Mesendoderm (in vitro differentiated cells): ENCODE data around the gene DOLPP1.

Experiments used
- DNase-seq: peaks from one replicate; pipeline ENCODE4 v3.0.0; 2013
- H2AK5ac ChIP-seq: 2 replicates; pipeline ENCODE4 v1.6.1; 2013; ENCODE audit warnings: low read length, inconsistent platforms
- H2BK120ac ChIP-seq: 2 replicates; pipeline ENCODE4 v1.6.1; 2013; ENCODE audit warnings: low read depth, mild to moderate bottlenecking, low read length, moderate library complexity, mixed read lengths
- H2BK15ac ChIP-seq: replicated peaks from 2 replicates; pipeline ENCODE4 v1.6.1; 2013; ENCODE audit warnings: low read depth, mild to moderate bottlenecking, moderate library complexity
- H2BK5ac ChIP-seq: 2 replicates; pipeline ENCODE4 v1.6.1; 2013; ENCODE audit warnings: low read length, inconsistent platforms
- H3K18ac ChIP-seq: 2 replicates; pipeline ENCODE4 v1.6.1; 2013; ENCODE audit warnings: mild to moderate bottlenecking, low read length, mixed read lengths
- H3K23ac ChIP-seq: one replicate; pipeline ENCODE4 v1.6.1; 2013; ENCODE audit warnings: low read length
- H3K27ac ChIP-seq: 2 replicates; pipeline ENCODE4 v1.5.1; 2013; ENCODE audit warnings: low read depth, mild to moderate bottlenecking, inconsistent platforms, low read length, moderate library complexity
- H3K27me3 ChIP-seq: 2 replicates; pipeline ENCODE4 v1.6.1; 2013; ENCODE audit warnings: low read length, control low read depth, mild to moderate bottlenecking, inconsistent platforms; ENCODE audit not compliant: insufficient read depth, poor library complexity
- H3K36me3 ChIP-seq: 2 replicates; pipeline ENCODE4 v1.6.1; 2013; ENCODE audit warnings: low read length, inconsistent platforms; ENCODE audit not compliant: control insufficient read depth, insufficient read depth
- H3K4ac ChIP-seq: one replicate; pipeline ENCODE4 v1.6.1; 2013; ENCODE audit warnings: low read depth, mild to moderate bottlenecking, low read length, moderate library complexity
- H3K4me1 ChIP-seq: 2 replicates; pipeline ENCODE4 v1.6.1; 2013; ENCODE audit warnings: low read depth, low read length, inconsistent platforms; ENCODE audit not compliant: control insufficient read depth
- H3K4me2 ChIP-seq: 2 replicates; pipeline ENCODE4 v1.6.1; 2013; ENCODE audit warnings: low read length
- H3K4me3 ChIP-seq: 2 replicates; pipeline ENCODE4 v1.5.1; 2013; ENCODE audit warnings: mild to moderate bottlenecking, low read length
- H3K56ac ChIP-seq: one replicate; pipeline ENCODE4 v1.6.1; 2013; ENCODE audit warnings: low read length
- H3K79me1 ChIP-seq: 2 replicates; pipeline ENCODE4 v1.6.1; 2013; ENCODE audit warnings: low read length, inconsistent platforms
- H3K79me2 ChIP-seq: 2 replicates; pipeline ENCODE4 v1.6.1; 2013; ENCODE audit warnings: mild to moderate bottlenecking, low read length; ENCODE audit not compliant: control insufficient read depth, insufficient read depth
- H3K9ac ChIP-seq: 2 replicates; pipeline ENCODE4 v1.6.1; 2013; ENCODE audit warnings: low read length, inconsistent platforms
- H4K5ac ChIP-seq: one replicate; pipeline ENCODE4 v1.6.1; 2013; ENCODE audit warnings: low read length
- H4K8ac ChIP-seq: one replicate; pipeline ENCODE4 v1.6.1; 2013; ENCODE audit warnings: low read depth, mild to moderate bottlenecking, control low read depth, low read length, moderate library complexity
- WGBS: extraction: QIAGEN DNeasy Blood & Tissue Kit; methylation state at CpG from one replicate; pipeline ENCODE4 v1.1.7; 2013; ENCODE audit warnings: low lambda C conversion rate, missing lambda C conversion rate; ENCODE audit not compliant: insufficient coverage; ENCODE audit errors: extremely low coverage; 5-methylcytosine and 5-hydroxymethylcytosine counted together

DOLPP1 gene

GRCh38 chr9:129059796-129060785 is 20.8 kb upstream of the DOLPP1 start:
- Histone ChIP-seq H3K36me3 (no peaks in the 10 kb centered on the region), H3K23ac (no peak overlapping the region), H4K8ac (no peak overlapping the region), H3K4ac (no peak overlapping the region), H3K79me2 (no peaks in the 10 kb centered on the region), H3K4me2 (no peak overlapping the region), H2AK5ac (no peak overlapping the region), H3K4me3 (no peak overlapping the region), H2BK5ac (no peak overlapping the region), H3K4me1 (no peaks in the 10 kb centered on the region), H3K9ac (no peak overlapping the region), H3K27ac (no peak overlapping the region), H4K5ac (no peak overlapping the region), H3K27me3 (no peaks in the 10 kb centered on the region), H3K18ac (no peak overlapping the region), H3K56ac (no peak overlapping the region), H2BK120ac (no peak overlapping the region), H2BK15ac (no peak overlapping the region), H3K79me1 (no peaks in the 10 kb centered on the region)
- no peak for DNase-seq
- WGBS = no CpG with 5 or more reads among the region's 37 CpGs

- Histone ChIP-seq H3K36me3 (no peaks in the 10 kb centered on the region), H4K8ac (no peak overlapping the region), H3K4me1 (no peaks in the 10 kb centered on the region), H2BK120ac (no peak overlapping the region), H2BK5ac (no peak overlapping the region), H3K23ac (no peak overlapping the region), H4K5ac (no peak overlapping the region), H3K9ac (no peak overlapping the region), H3K4me2 (no peak overlapping the region), H3K4me3 (no peak overlapping the region), H3K27me3 (no peaks in the 10 kb centered on the region), H3K27ac (no peak overlapping the region), H3K4ac (no peak overlapping the region), H3K18ac (no peak overlapping the region), H2BK15ac (no peak overlapping the region), H2AK5ac (no peak overlapping the region), H3K79me1 (no peaks in the 10 kb centered on the region), H3K79me2 (no peaks in the 10 kb centered on the region), H3K56ac (no peak overlapping the region)
- no peak for DNase-seq
- no CpG with 5 or more reads among the region's 12 CpGs for WGBS
These were observed 19.9 kb upstream of the DOLPP1 start for GRCh38 chr9:129060991-129061390.

- H3K4me3 ChIP-seq = no peak overlapping the region
- no CpG with 5 or more reads among the region's 9 CpGs for WGBS
- no peaks in the 10 kb centered on the region for H3K27me3 ChIP-seq
- no peak overlapping the region for H3K56ac ChIP-seq
- H3K79me2 ChIP-seq = no peaks in the 10 kb centered on the region
- no peak overlapping the region for H2BK120ac ChIP-seq
- DNase-seq = no peak
- H3K4me1 ChIP-seq = no peaks in the 10 kb centered on the region
- no peaks in the 10 kb centered on the region for H3K36me3 ChIP-seq
- no peaks in the 10 kb centered on the region for H3K79me1 ChIP-seq
- no peak overlapping the region for H2BK5ac ChIP-seq
- H3K27ac ChIP-seq = no peak overlapping the region
- H2BK15ac ChIP-seq = no peak overlapping the region
- H3K4me2 ChIP-seq = no peak overlapping the region
- H3K18ac ChIP-seq = no peak overlapping the region
- no peak overlapping the region for H2AK5ac ChIP-seq
- H4K5ac ChIP-seq = no peak overlapping the region
- H3K23ac ChIP-seq = no peak overlapping the region
- no peak overlapping the region for H4K8ac ChIP-seq
- H3K9ac ChIP-seq = no peak overlapping the region
- no peak overlapping the region for H3K4ac ChIP-seq
These were observed 17.9 kb upstream of the DOLPP1 start for GRCh38 chr9:129063061-129063460.

- H3K27me3 ChIP-seq = no peaks in the 10 kb centered on the region
- H2BK120ac ChIP-seq = no peak overlapping the region
- H4K5ac ChIP-seq = no peak overlapping the region
- no peaks in the 10 kb centered on the region for H3K36me3 ChIP-seq
- no peak overlapping the region for H3K18ac ChIP-seq
- no peak overlapping the region for H3K4me2 ChIP-seq
- WGBS = no CpG with 5 or more reads among the region's 8 CpGs
- no peak overlapping the region for H2BK5ac ChIP-seq
- DNase-seq = no peak
- no peak overlapping the region for H3K56ac ChIP-seq
- no peak overlapping the region for H3K9ac ChIP-seq
- no peaks in the 10 kb centered on the region for H3K4me1 ChIP-seq
- no peaks in the 10 kb centered on the region for H3K79me2 ChIP-seq
- no peak overlapping the region for H4K8ac ChIP-seq
- no peak overlapping the region for H3K4me3 ChIP-seq
- no peak overlapping the region for H2AK5ac ChIP-seq
- no peak overlapping the region for H3K23ac ChIP-seq
- H3K4ac ChIP-seq = no peak overlapping the region
- H2BK15ac ChIP-seq = no peak overlapping the region
- no peaks in the 10 kb centered on the region for H3K79me1 ChIP-seq
- no peak overlapping the region for H3K27ac ChIP-seq
These were observed 16.4 kb upstream of the DOLPP1 start for GRCh38 chr9:129064499-129064908.

GRCh38 chr9:129068110-129068509 is 12.8 kb upstream of the DOLPP1 start:
- Histone ChIP-seq H2BK15ac (no peak overlapping the region), H3K27me3 (no peaks in the 10 kb centered on the region), H3K4me1 (peaks cover 7% of the 10 kb centered on the region), H3K27ac (no peak overlapping the region), H3K79me1 (no peaks in the 10 kb centered on the region), H3K4me3 (no peak overlapping the region), H3K4ac (no peak overlapping the region), H3K79me2 (no peaks in the 10 kb centered on the region), H3K56ac (no peak overlapping the region), H3K4me2 (no peak overlapping the region), H4K5ac (no peak overlapping the region), H2BK5ac (no peak overlapping the region), H3K36me3 (no peaks in the 10 kb centered on the region), H2BK120ac (no peak overlapping the region), H3K9ac (no peak overlapping the region), H3K23ac (no peak overlapping the region), H3K18ac (no peak overlapping the region), H2AK5ac (no peak overlapping the region), H4K8ac (no peak overlapping the region)
- DNase-seq = no peak
- no CpG with 5 or more reads among the region's 19 CpGs for WGBS
